22Rv1 (cell line): Measurements from ENCODE around the gene OCLN.

Experiments used
- CTCF ChIP-seq: fragments of 450-650 bp; IDR thresholded peaks from 2 replicates; pipeline ENCODE4 v1.5.1; 2017; ENCODE audit warnings: mild to moderate bottlenecking
- ZFX ChIP-seq: fragments of 450-650 bp; IDR thresholded peaks from 2 replicates; pipeline ENCODE4 v1.6.1; 2017; ENCODE audit warnings: antibody characterized with exemption, borderline replicate concordance

- no peak for TF ChIP-seq CTCF
- no peak for TF ChIP-seq ZFX
These were observed 676 bp upstream of the OCLN start for GRCh38 chr5:69491838-69492390.
